Measurements from ENCODE around the gene CDKN1C. TPM values are rescaled to one million over a fixed set of nuclear protein-coding genes. Genes with fewer than 3 reads are reported as not detected.
A peak's percentile ranks its signal among the peaks of the same experiment; 100 is the strongest.

Gene CDKN1C
- total RNA-seq, 2 donors from 2014 or later = 10.9 to 18.2 TPM

DNA sequence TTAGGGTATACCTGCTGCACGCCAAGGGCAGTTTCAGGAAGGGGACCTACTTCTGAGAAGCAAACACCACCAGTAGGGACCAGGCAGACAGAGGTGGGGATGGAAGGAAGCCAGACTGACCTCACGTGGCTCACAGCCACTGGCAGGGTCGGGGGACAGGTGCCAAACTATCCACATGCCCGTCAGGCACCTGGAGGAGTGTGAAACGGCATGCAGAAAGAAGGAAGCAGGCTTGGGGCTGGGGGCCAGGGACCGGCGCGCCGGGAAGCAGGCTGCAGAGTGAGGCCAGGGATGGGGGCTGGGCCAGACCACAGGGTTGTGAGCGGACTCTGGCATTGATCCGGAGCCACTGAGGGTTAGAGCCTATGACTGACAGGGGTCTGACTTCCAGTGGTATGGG is 47.5 kb downstream of the CDKN1C start:
- Histone ChIP-seq H3K27me3 (no peaks in the 10 kb centered on the region), H3K4me3 (no peak overlapping the region), H3K9me3 (no peaks in the 10 kb centered on the region), H3K4me1 (no peaks in the 10 kb centered on the region), H3K36me3 (no peaks in the 10 kb centered on the region), H3K9ac (ENCODE audit: low read depth in 2 of 2, low read length in 2 of 2) (no peak overlapping the region), H3K27ac (no peak overlapping the region)
- intact Hi-C loops (cut with DNase I) = no loop called here
- no peak for DNase-seq
- no peak for TF ChIP-seq CTCF (IDR thresholded peaks at IDR 0.05)

- H3K27ac ChIP-seq = no peak overlapping the region
- no peaks in the 10 kb centered on the region for H3K36me3 ChIP-seq
- no peak overlapping the region for H3K4me3 ChIP-seq
- intact Hi-C loops (cut with DNase I) = no loop called here
- no peaks in the 10 kb centered on the region for H3K9me3 ChIP-seq
- DNase-seq = no peak
- TF ChIP-seq CTCF (IDR thresholded peaks at IDR 0.05) = no peak
- no peaks in the 10 kb centered on the region for H3K4me1 ChIP-seq
- H3K9ac ChIP-seq (ENCODE audit: low read depth in 2 of 2, low read length in 2 of 2) = no peak overlapping the region
- H3K27me3 ChIP-seq = no peaks in the 10 kb centered on the region
Observed at GRCh38 chr11:2837651-2838050, 47.9 kb downstream of the CDKN1C start.

- intact Hi-C loops (cut with DNase I) = no loop called here
- Histone ChIP-seq H3K9ac (ENCODE audit: low read depth in 2 of 2, low read length in 2 of 2) (no peak overlapping the region), H3K9me3 (no peaks in the 10 kb centered on the region), H3K27ac (no peak overlapping the region), H3K4me3 (no peak overlapping the region), H3K27me3 (no peaks in the 10 kb centered on the region), H3K4me1 (no peaks in the 10 kb centered on the region), H3K36me3 (no peaks in the 10 kb centered on the region)
- peak; percentile 74 for DNase-seq
- TF ChIP-seq CTCF (IDR thresholded peaks at IDR 0.05) = no peak
Observed at GRCh38 chr11:2837096-2837601, 48.4 kb downstream of the CDKN1C start.

DNA sequence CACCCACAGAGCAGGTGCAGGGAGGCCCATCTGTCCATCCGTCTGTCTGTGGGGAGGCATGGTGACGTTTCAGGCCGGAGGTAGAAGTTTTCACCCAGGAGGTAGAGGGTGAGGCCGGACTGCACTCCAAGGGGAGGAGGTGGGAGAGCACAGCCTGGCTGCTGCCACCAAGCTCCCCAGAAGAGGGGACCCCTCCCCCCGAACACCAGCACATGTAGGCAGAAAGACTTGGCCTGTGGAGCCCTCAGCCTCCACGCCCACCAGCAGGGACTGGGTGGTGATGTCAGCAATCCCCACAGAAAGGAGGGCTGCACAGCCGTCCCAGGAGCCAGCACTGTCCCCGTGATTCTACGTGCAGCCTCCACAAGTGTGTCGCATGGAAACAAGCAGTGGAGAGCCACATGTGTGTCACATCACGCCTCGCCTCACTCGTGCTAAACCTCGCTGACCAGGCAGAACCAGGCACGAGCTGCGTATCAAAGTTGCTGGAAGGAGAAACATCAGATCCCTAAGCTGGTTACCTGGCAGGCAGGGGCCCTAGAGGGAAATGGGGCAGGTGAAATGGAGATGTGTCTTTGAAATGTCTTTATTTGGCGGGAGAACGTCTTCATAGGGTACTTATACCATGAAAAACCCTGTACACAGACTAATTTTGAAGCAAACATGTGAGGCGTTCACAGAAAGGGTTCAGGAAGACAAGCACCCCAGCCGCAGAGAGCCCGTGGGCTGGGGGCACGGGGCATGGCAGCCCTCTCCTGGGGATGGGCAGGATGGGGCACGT is 49.1 kb downstream of the CDKN1C start:
- H3K9me3 ChIP-seq = no peaks in the 10 kb centered on the region
- no peaks in the 10 kb centered on the region for H3K4me1 ChIP-seq
- H3K27ac ChIP-seq = no peak overlapping the region
- no peak for DNase-seq
- intact Hi-C loops (cut with DNase I) = no loop called here
- H3K9ac ChIP-seq (ENCODE audit: low read depth in 2 of 2, low read length in 2 of 2) = no peak overlapping the region
- H3K36me3 ChIP-seq = no peaks in the 10 kb centered on the region
- H3K4me3 ChIP-seq = no peak overlapping the region
- no peaks in the 10 kb centered on the region for H3K27me3 ChIP-seq
- TF ChIP-seq CTCF (IDR thresholded peaks at IDR 0.05) = no peak

GRCh38 chr11:2835751-2836150 is 49.8 kb downstream of the CDKN1C start:
- Histone ChIP-seq H3K27me3 (no peaks in the 10 kb centered on the region), H3K36me3 (no peaks in the 10 kb centered on the region), H3K9me3 (no peaks in the 10 kb centered on the region), H3K27ac (no peak overlapping the region), H3K4me3 (no peak overlapping the region), H3K9ac (ENCODE audit: low read depth in 2 of 2, low read length in 2 of 2) (no peak overlapping the region), H3K4me1 (no peaks in the 10 kb centered on the region)
- no peak for TF ChIP-seq CTCF (IDR thresholded peaks at IDR 0.05)
- DNase-seq = no peak
- intact Hi-C loops (cut with DNase I) = no loop called here
